HG03025 (cell line): ENCODE results near the gene POLG2.
"Not testable (repeated sequence)": the region's sequence is repeated elsewhere in the genome, so short reads cannot be mapped to it uniquely, and the experiment has no call there.

Experiments used
- ATAC-seq: cut with Tn5 transposase; IDR thresholded peaks from one replicate; pipeline ENCODE4 v1.9.1; 2021; ENCODE audit warnings: mild to moderate bottlenecking, moderate library complexity; ENCODE audit not compliant: unreplicated experiment, low FRiP score

POLG2 gene

GRCh38 chr17:64491034-64491860 lies 5.6 kb downstream of the POLG2 start:
- no peak for ATAC-seq

GRCh38 chr17:64488301-64488700 lies 8.6 kb downstream of the POLG2 start:
- no peak for ATAC-seq

GRCh38 chr17:64484380-64484779 lies 12.5 kb downstream of the POLG2 start:
- no peak for ATAC-seq

- no peak for ATAC-seq
Observed at GRCh38 chr17:64480951-64481350, 15.9 kb downstream of the POLG2 start.

- ATAC-seq = no peak
Observed at GRCh38 chr17:64477849-64478248, 19.0 kb downstream of the POLG2 start.

GRCh38 chr17:64472564-64472963 lies 24.3 kb downstream of the POLG2 start:
- no peak for ATAC-seq

GRCh38 chr17:64471440-64471839 lies 25.4 kb downstream of the POLG2 start:
- ATAC-seq = no peak

GRCh38 chr17:64470625-64471024 lies 26.2 kb downstream of the POLG2 start:
- no peak for ATAC-seq

GRCh38 chr17:64466834-64467233 lies 30.0 kb downstream of the POLG2 start:
- not testable (repeated sequence) for ATAC-seq

- ATAC-seq = no peak
Observed at GRCh38 chr17:64466019-64466735, 30.7 kb downstream of the POLG2 start.

GRCh38 chr17:64461788-64462187 lies 35.1 kb downstream of the POLG2 start:
- ATAC-seq = no peak

GRCh38 chr17:64460955-64461354 lies 35.9 kb downstream of the POLG2 start:
- ATAC-seq = no peak

GRCh38 chr17:64459818-64460217 lies 37.0 kb downstream of the POLG2 start:
- ATAC-seq = not testable (repeated sequence)

- no peak for ATAC-seq
Observed at GRCh38 chr17:64459284-64459747, 37.5 kb downstream of the POLG2 start.

- ATAC-seq = no peak
Observed at GRCh38 chr17:64458756-64459155, 38.1 kb downstream of the POLG2 start.

- ATAC-seq = no peak
Observed at GRCh38 chr17:64457156-64457555, 39.7 kb downstream of the POLG2 start.

- ATAC-seq = no peak
Observed at GRCh38 chr17:64455993-64456885, 40.6 kb downstream of the POLG2 start.

GRCh38 chr17:64449545-64449944 lies 47.3 kb downstream of the POLG2 start:
- ATAC-seq = no peak

- ATAC-seq = no peak
Observed at GRCh38 chr17:64448665-64449512, 48.0 kb downstream of the POLG2 start, which contains the start of gene MILR1. Gene MILR1 (plus strand): TSS chr17:64449115. CDS start chr17:64449169, 54 bp downstream.

GRCh38 chr17:64447526-64447925 lies 49.3 kb downstream of the POLG2 start:
- no peak for ATAC-seq
